Skeletal muscle satellite cell (primary cell): Measurements from ENCODE around the gene RPP25. TPM values are rescaled to one million over a fixed set of nuclear protein-coding genes. Genes with fewer than 3 reads are reported as not detected.

ENCODE experiments used
- H3K27me3 ChIP-seq: 2 replicates; pipeline ENCODE4 v1.7.0; 2013; ENCODE audit warnings: low read length; ENCODE audit not compliant: control insufficient read depth, insufficient read depth
- H3K36me3 ChIP-seq: 2 replicates; pipeline ENCODE4 v1.7.0; 2013; ENCODE audit warnings: mild to moderate bottlenecking, control low read depth, low read length; ENCODE audit not compliant: insufficient read depth
- H3K4me1 ChIP-seq: 2 replicates; pipeline ENCODE4 v1.7.0; 2013; ENCODE audit warnings: low read length; ENCODE audit not compliant: control insufficient read depth, insufficient read depth
- H3K4me2 ChIP-seq: 2 replicates; pipeline ENCODE4 v1.7.0; 2013; ENCODE audit warnings: mild to moderate bottlenecking, low read length
- H3K4me3 ChIP-seq: 2 replicates; pipeline ENCODE4 v1.7.0; 2013; ENCODE audit warnings: low read length
- H3K9ac ChIP-seq: 2 replicates; pipeline ENCODE4 v1.7.0; 2013; ENCODE audit warnings: mild to moderate bottlenecking, low read depth, low read length, moderate library complexity
- H3K9me3 ChIP-seq: replicated peaks from 2 replicates; pipeline ENCODE4 v1.7.0; 2013; ENCODE audit warnings: mild to moderate bottlenecking, control low read depth, low read length
- small RNA-seq: library from RNA; depleted of rRNA; stranded (forward); fragments of <200 nt; gene quantifications from one replicate; pipeline ENCODE3, GENCODE V24; 2012

The RPP25 gene

GRCh38 chr15:74913041-74913440, 43.5 kb downstream of the RPP25 start:
- H3K27me3 ChIP-seq: no peaks in the 10 kb centered on the region
- no peak overlapping the region for H3K4me3 ChIP-seq
- no peak overlapping the region for H3K4me2 ChIP-seq
- peaks cover 20% of the 10 kb centered on the region for H3K36me3 ChIP-seq
- H3K9ac ChIP-seq: no peak overlapping the region
- no peaks in the 10 kb centered on the region for H3K9me3 ChIP-seq
- H3K4me1 ChIP-seq: no peaks in the 10 kb centered on the region

GRCh38 chr15:74908635-74909034, 47.9 kb downstream of the RPP25 start:
- Histone ChIP-seq H3K36me3 (peaks cover 24% of the 10 kb centered on the region), H3K9ac (no peak overlapping the region), H3K9me3 (no peaks in the 10 kb centered on the region), H3K4me1 (peaks cover 25% of the 10 kb centered on the region), H3K4me3 (no peak overlapping the region), H3K27me3 (no peaks in the 10 kb centered on the region), H3K4me2 (no peak overlapping the region)

- Histone ChIP-seq H3K4me2 (peak overlapping the region; percentile 81), H3K27me3 (no peaks in the 10 kb centered on the region), H3K9ac (peak overlapping the region; percentile 94), H3K9me3 (no peaks in the 10 kb centered on the region), H3K4me3 (peak overlapping the region; percentile 82), H3K36me3 (peaks cover 28% of the 10 kb centered on the region), H3K4me1 (peaks cover 27% of the 10 kb centered on the region)
These were observed 49.3 kb downstream of the RPP25 start for GRCh38 chr15:74907163-74907870.

- Histone ChIP-seq H3K9me3 (no peaks in the 10 kb centered on the region), H3K9ac (peak within 1 kb of the TSS; percentile 94), H3K4me1 (peaks cover 27% of the 10 kb centered on the region), H3K4me3 (peak within 1 kb of the TSS; percentile 82), H3K36me3 (peaks cover 29% of the 10 kb centered on the region), H3K27me3 (no peaks in the 10 kb centered on the region), H3K4me2 (peak within 1 kb of the TSS; percentile 81)
These were observed 50.0 kb downstream of the RPP25 start, which contains the start of gene FAM219B for GRCh38 chr15:74906450-74907162. FAM219B (minus strand) TSS chr15:74906851; CDS start chr15:74906800, 51 bp downstream.

GRCh38 chr15:74906067-74906449, 50.5 kb downstream of the RPP25 start:
- Histone ChIP-seq H3K4me3 (peak overlapping the region; percentile 82), H3K9me3 (no peaks in the 10 kb centered on the region), H3K27me3 (no peaks in the 10 kb centered on the region), H3K9ac (peak overlapping the region; percentile 94), H3K36me3 (peaks cover 31% of the 10 kb centered on the region), H3K4me2 (peak overlapping the region; percentile 81), H3K4me1 (peaks cover 30% of the 10 kb centered on the region)

Small RNAs within 50 kb of the gene (small RNA-seq; reads per million reads assigned to genes)
- not detected for gene RF00019
